Activated T-cell treated with anti-CD3 and anti-CD28 coated beads, Interleukin-2, amount 50 U/mL, for 1 hour (primary cell): ENCODE measurements around the gene PKMYT1.
A peak's percentile ranks its signal among the peaks of the same experiment; 100 is the strongest.

Source experiments
- DNase-seq: peaks from one replicate; pipeline ENCODE4 v3.0.0-alpha.2; 2020

PKMYT1 gene

DNA sequence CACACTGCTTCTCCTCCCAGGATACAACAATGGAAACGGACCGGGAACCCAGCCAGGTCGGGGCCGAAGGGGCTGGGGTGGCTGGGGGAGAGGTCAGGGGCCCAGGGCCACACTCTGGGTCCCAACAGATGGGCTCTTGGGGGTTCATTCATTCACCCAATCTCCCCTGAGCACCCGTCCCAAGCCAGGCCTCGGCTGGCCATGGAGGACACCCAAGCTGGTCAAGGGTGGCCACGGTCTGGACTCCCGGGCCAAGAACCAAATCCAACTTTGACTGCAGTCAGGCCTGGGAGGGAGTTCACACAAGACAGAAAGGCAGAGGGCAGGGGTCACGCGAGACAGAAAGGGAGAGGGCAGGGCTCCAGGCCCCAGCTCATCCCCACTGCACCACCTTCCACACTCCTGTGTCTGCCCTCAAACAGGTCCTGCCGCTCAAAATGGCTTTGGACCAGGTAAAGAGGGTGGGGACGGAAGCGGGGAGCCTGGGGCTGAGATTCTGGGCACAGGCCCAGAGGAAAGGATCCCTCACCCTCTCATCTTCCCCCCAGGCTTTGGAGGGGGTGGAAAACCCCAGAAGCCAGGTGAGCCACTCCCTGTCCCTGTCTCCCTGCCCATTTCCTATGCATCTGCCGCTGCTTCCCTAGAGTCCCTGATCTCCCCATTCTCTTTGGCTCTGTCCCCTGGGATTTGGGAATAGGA is 12.3 kb upstream of the PKMYT1 start:
- no peak for DNase-seq

DNA sequence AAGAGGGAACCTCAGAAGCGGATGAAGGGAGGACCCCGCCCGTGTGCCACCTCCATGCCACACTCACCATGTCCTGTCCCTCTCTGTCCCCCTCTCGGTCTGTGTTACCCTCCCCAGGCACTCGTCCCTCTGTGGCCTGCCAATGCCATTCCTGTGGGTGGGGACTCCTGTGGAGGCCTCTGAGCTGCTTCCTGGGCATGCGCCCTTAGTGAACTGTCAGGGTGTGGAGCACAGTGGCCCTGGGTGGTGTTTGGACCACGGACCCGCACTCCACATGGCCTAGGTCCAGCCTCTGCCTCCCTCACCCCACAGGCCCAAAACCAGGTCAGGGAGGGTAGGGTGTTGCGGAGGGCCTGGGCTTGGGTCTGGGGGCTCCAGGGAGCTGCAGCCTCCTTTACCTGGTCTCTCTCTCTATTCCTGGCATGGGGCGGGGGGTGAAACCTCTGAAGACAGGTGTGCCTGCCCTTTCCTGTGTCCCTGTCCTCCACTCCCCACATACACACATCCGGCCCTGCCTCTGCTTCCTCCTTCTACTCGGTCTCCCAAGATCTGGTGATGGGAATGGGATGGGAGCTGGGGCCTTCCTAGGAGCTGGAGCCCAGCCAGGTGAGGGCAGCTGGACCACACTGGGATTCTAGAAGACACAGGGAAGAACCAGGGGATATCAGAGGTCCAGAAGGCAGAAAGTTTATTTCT is 11.5 kb upstream of the PKMYT1 start:
- DNase-seq, result no peak

DNA sequence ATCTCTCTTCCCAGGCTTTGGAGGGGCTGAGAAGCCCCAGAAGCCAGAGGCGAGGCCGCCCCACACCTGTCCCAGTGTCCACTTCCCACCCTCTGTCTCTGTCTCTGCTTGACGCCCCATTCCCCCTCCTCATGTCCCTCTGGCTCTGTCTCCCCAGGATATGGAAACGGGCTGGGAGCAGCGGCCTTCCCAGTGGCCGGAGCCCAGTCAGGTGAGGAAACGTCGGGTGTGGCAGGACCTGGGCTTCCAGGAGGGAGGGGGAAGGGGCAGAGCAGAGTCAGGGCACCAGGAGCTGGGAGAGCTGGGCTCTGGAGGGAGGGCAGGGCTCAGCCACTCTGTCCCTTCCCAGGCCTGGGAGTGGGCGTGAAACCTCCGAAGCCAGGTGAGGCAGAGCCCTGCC is 10.6 kb upstream of the PKMYT1 start:
- no peak for DNase-seq

DNA sequence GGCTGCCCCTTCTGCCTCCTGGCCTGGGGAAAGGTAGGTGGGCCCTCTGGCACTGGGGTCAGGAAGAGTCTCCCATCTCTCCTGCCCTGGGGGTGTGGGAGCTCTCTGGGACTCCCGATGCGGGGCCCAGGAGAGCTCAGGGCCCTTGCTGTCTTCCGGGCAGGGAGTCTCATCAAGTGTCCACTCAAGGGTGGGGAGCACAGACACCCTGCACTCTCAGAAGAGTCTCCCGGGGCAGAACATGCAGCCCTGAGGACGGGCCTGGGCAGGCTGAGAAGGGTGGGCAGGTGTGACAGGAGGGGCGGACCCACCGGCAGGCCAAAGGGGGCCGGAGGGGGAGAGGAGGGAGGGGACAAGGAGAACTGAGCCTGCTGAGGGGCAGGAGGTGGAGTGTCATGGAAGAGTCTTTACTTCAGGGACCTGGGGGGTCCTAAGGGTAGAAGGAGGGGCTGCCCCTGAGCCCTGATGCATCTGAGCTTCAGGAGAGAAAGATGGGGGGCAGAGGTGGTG is 8.4 kb upstream of the PKMYT1 start:
- no peak for DNase-seq

DNA sequence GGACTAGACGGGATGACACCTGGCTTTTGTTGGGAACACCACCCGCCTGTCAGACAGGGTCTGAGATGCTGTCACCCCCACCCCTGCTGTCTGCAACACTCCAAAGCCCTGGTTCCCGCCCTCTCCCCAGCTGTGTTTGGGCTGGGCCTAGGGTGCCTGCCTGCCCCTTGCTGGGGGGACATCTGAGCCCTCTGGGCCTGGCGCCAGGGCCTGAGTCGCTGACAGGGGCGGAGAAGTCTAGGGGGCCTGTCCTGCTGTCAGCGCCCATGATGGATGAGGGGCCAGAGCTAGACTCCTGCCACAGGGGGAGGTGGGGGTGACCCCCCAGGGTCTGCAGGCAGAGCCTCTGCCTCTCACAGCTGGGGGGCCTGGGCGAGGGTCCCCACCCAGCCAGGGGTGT is 7.6 kb upstream of the PKMYT1 start:
- DNase-seq, result no peak

DNA sequence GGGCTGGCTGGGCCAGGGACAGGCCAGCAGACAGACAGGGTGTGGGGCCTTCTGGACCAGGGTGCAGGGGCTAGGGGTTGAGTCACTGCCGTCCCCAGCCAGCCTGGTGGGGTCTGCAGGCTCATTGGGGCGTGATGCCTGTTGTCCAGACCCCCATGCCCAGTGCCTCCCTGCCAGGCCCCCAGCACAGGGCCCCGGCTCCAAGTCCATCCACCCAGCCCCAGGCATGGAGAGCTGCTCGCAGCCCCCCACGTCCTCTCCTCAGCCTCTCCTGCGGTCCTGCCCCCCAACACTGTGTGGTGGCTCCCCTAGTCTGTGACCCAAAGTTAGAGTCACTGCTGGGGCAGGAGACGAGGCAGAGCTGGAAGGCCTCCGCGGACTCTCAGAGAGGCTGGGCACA is 7.0 kb upstream of the PKMYT1 start:
- DNase-seq, result no peak

DNA sequence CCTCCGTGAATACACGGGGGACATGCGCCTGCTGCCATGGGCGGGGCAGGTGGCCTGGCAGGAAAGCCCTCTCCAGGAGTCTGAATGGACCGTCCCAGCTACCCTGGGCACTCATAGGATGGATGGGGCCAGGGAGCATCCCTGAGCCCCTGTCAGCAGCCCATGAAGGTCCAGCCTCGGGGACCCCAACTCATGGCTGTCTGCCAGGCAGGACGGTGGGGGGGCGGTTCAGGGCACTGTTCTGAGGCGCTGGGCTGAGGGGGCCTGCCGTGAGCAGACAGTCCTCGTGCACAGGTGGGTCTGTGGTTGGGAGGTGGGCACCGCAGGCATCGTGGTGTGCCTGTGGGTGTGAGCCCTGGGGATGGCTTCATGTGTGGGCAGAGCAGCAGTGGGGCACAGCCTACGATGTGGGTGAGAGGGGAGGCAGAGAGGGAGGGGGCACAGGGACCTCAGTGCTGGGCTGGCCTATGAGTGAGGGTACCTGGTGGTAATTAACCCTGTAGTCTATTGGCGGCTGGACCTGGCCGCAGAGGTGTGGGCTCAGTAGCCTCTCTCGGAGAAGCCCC is 6.5 kb upstream of the PKMYT1 start:
- DNase-seq, result no peak

DNA sequence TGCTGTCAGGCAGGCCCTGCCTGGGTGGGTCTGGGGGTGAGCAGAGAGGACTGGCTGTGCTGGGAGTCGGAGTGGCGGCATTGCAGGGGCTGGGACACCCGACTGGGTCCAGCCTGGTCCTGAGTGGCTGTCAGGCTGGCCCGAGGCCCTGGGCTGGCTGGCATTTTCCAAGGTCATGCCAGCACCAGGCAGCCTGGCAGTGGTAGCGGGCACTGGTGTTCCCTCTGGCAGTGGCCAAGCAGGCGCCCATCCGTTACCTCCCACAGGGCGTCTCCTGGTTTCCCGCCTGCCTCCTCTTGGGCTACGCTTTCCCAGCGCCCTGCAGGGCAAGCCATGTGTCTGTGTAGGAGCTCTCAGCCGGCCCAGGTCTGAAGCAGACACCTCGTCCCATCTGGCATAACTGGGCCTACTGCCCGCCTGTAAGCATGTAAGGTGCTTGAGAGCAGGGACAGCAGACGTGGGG is 5.7 kb upstream of the PKMYT1 start:
- no peak for DNase-seq

DNA sequence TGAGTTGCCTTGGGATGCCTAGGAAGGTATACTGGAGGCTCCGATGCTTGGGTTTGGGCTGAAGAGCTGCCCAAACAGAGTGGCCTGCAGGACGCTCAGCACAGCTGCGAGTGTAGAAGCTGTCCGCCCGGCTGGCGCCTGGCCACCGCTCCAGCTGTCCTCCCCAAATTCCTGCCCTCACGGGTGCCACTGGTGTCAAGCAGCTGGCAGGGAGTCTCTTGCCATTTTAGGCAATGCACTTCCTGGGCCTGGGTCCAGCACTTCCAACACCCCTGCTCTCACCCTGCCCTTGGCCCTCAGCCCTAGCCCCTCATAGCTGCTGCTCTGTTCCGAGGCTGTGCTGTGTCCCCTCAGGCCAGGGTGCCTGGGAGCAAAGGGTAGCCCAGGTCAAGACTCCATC is 5.2 kb upstream of the PKMYT1 start:
- DNase-seq, result no peak

DNA sequence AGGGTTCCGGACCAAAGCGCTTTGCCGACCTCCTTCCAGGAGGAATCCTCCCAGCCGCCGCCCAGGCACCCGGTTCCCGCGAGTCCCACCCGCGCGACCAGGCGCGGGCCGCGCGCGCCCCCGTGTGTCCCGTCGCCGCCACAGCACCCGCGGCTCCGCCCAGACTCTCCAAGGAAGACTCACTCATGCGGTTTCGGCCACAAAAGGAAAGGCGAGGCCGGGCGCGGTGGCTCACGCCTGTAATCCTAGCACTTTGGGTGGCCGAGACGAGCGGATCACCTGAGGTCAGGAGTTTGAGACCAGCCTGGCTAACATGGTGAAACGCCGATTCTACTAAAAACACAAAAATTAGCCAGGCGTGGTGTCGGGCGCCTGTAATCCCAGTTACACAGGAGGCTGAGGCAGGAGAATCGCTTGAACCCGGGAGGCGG is 3.5 kb upstream of the PKMYT1 start:
- DNase-seq, result peak; percentile 78

DNA sequence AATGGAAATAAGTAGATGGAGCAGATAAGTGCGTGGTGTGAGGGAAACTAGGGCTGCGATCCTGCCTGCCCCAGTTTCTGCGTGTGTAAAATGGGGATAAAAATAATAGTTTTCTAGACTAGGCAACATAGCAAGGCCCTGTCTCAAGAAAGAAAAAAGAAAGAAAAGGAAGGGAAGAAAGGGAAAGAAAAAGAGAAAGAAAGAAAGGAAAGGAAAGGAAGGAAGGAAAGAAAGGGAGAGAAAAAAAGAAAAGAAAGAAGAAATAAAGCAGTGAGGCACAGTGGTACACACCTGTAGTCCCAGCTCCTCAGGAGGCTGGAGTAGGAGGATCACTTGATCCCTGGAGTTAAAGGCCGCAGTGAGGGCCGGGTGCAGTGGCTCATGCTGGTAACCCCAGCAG is 2.2 kb upstream of the PKMYT1 start:
- no peak for DNase-seq

DNA sequence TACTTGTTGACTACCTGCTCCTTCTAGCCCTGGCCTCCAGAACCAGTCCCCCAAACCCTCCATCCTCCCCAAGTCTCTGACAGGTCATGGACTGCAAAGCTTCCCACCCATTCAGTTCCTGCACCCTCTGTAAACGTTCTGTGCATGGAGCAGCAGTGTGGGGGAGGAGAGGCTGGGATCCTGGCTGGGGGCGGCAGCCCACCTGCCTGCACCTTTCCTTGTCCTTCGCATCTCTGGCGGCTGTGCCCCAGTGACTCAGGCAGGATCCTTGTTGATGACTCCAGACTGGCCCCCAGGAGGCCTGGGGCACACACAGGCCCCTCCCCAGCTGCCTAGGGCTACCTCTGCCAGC is 1.6 kb upstream of the PKMYT1 start:
- DNase-seq, result no peak

DNA sequence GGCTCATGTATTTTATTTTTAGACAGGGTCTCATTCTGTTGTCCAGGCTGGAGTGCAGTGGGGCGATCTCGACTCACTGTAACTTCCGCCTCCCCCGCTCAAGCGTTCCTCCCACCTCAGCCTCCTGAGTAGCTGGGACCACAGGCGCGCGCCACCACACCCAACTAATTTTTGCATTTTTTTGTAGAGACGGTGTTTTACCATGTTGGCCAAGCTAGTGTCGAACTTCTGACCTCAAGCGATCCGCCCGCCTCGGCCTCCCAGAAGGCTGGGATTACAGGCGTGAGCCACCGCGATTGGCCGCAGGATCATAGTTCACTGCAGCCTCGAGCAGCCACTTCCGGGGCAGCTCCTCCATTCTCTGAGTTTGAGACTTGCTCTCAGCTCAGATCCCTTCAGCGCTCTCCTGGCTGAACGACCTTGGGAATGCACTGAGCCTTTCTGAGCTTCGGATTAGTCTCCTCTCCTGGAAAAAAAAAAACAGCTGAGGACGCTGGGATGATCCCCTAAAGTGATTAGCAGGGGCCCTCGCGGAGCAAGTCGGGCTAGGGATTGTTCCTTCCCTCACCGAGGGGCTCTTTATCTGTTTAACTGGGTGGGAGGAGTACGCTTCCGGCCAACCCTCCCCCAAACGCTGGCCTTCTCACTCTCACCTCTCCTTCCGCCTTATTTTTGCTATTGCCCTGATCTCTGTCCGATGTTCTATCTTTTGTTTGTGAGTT is 1.1 kb upstream of the PKMYT1 start:
- no peak for DNase-seq

DNA sequence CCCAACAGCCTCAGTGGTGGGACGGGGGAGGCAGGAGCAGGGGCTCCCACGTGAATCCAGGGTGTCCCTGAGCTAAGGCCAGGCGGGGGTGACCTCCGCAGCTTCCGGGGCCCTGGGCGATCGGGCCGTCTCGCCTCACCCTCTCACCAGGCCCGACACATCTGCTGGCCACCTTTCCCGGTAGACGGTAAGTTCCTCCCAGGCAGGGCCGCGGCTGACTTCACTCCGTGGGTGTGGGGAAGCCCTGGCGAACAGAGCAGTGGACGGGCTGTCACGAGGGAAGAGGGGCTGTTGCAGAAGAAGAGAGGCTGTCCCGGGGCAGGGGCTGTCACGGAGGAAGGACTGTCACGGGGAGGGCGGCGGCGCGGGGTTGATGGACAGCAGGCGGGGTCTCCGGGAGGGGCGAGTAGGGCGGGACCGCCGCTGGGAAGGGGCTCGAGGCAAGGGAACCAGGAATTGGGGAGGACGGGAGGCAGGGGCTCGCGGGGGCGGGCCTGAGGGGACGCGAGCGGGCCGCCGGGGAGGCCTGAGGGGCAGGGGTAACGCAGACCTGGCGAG is 498 bp downstream of the PKMYT1 start:
- no peak for DNase-seq

DNA sequence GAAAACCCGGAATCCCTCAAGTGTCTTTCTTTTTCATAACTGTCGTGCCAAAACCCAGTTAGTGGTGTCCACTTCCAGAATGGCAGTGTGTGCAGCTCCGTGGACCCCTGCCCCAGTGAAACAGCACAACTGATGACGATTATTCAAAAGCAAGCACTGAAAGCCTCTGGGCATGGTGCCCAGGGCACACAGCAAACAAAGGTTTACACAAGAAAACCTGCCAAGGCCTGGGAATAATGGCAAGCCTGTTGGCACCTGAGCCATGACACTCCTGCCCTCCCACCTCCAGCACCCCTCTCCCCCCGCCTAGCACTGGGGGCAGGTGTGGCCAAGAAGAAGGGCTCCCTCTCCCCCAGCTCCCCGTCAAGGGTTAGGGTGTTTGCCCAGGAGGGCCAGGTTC is 2.8 kb downstream of the PKMYT1 start:
- no peak for DNase-seq

DNA sequence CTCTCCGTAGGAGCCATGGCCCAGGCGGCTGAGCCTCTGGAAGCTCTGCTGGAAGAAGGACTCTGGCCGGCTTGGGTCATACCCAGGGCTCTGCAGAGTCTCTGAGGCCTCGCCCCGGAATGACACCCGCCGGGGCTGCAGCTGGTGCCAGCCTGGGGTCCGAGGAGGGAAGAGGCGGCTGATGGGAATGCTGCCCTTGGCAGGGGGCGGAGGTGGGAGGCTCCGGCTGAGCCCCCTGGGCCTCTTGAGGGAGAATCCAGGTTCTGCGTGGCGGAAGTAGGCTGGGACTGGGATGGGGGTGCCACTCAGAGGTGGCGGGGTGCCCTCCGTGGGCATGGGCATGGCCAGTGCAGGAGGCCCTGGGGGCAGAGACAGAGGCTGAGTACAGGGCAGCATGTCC is 3.6 kb downstream of the PKMYT1 start:
- DNase-seq, result no peak

DNA sequence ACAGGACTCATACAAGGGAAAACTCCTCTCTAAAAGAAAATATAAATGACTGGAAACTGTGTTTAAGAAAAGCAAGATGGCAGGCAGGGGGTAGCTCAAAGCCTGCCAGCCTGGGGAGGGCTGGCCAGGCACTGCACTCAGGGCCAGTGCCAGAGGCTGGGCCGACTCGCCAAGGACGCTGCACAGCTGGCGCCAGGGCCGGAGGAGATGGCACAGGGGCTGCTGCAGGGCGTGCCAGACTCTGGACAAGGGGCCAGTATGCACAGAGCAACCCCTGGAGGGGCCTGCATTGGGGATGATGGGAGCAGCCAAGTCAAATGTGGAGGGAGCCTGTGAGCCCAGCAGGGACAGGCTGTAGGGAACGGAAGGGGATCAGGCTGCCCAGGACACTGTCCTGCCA is 4.0 kb downstream of the PKMYT1 start:
- DNase-seq, result no peak

DNA sequence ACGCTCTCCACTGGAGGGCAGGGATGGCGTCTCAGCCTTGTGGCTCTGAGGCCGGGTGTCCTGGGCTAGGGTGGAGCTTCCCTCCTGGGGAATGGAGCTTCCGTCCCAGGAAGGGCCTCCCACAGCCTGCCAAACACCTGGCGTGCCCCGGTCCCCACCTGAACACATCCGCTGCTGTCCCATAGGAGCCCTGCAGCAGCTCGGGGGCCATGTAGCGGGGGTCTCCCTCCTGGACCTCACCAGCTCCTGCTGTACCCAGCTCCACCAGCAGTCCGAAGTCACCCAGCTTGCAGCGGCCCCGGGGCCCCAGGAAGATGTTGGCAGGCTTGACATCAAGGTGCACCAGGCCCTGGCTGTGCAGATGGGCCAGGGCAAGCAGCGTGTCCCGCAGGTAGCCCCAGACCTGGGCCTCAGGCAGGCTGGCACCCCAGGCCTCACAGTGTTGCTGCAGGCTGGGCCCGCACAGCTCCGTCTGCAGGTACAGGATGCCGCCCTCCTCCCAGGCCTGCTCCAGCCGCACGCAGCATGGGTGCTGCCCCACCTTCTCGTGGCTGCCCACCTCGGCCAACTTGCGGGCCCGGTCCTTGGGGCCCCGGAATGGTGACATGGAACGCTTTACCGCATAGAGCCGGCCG is 5.0 kb downstream of the PKMYT1 start:
- no peak for DNase-seq

DNA sequence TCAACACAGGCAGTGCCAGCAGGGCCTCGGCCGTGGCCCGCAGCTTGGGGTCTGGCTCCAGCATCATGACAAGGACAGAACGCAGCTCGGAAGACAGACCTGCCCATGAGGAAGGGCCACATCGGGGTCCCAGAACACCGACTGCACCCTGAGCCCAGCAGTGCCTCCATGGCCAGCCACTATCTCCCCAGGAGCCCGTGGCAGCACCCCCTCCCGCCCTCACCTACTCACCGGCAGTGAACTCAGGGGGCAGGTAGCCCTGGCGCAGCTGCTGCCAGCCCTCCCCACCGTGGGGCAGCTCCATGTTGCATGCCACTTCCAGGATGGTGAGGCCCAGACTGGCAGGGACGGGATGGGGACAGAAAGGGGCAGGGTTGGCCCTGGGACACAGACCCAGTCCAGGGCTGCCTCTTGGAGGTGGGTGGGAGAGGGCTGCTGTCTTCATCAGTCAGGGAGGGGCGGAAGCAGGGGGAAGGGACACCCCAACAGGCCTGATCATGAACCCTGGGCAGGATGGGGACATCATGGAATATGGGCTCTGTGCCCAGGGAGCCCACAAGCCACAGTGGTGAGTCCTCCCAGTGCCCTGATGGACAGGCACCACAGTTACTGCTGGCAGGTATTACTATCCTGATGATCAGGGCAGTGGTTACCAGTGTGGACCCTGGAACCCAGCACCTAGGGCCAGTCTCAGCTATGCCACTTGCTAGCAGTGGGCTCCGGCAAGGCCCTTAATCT is 5.8 kb downstream of the PKMYT1 start:
- DNase-seq, result no peak

DNA sequence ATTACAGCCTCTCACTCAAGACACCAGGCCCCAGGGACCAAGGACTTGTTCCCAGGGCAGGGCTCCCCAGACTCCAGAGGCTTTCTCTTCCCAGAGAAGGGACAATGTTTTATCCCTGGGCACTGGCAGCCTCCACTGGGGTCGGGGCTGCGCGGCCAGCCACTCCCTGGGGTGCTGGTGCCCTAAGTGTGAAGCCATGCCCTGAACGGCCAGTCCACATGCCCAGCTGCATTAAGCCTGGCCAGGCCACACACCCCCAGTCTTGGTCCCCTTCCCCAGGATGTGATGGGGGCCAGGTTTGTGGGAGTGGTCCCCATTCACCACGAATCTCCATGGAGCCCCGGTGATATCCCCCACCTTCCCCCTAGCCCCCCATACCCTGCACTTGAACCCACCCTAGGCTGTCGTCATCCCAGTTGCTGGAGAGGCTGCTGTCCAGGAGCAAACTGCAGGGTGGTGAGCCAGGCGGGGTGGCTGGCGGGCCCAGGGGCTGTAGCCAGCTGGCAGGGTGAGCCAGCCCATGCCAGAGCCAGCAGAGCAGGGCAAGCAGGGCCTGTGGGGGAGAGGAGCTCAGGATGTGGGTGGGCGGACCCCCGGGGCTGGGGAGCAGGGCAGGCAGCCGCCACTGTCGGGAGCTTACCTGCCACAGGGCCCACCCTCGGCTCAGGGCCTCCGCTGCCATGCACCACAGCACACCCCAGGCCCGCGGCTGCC is 6.5 kb downstream of the PKMYT1 start:
- no peak for DNase-seq

DNA sequence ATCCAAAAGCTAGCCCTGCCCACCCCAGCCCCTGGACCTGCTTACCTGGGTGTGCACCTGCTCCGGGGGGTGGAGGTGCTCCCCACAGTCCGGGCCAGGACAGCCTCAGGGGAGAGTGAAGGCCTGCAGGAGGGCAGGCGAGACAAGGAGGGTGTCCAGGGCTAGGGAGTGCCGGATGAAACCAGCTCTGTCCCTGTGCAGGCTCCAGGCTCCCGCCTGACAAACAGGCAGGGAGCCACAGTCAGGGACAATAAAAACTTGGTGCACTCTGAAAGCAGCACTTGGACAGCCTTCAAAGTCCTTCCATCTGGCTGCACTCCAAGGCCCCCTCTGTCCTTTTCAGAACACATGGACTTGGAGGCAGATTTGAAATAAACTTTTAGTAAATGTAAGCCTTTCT is 7.2 kb downstream of the PKMYT1 start:
- no peak for DNase-seq
